ENCODE measurements around the gene ABLIM2. TPM values are rescaled to one million over a fixed set of nuclear protein-coding genes. Genes with fewer than 3 reads are reported as not detected.

The ABLIM2 gene
- total and polyA plus RNA-seq, 10 of the 15 experiments (the other 5 are each of a cell fraction or from before 2014, with no cell fraction given): 0.03 to 0.15 (median 0.05) TPM; not detected in 7

GRCh38 chr4:8098506-8098905 is 60.1 kb downstream of the ABLIM2 start:
- in situ Hi-C loops (cut with MboI): no loop called here
- Histone ChIP-seq H3K36me3 (ENCODE audit: control insufficient read depth in 2 of 2, insufficient read depth in 2 of 2, low read length in 1 of 2) (no peaks in the 10 kb centered on the region), H2AFZ (ENCODE audit: control insufficient read depth, low read depth, low read length) (no peak overlapping the region), H3K79me2 (ENCODE audit: control insufficient read depth, insufficient read depth, low read length) (no peaks in the 10 kb centered on the region), H3K9me3 (replicated peaks; ENCODE audit: control insufficient read depth, insufficient read depth, low read length) (peaks cover 3% of the 10 kb centered on the region; the same call in 1 of the 3 replicates), H3K4me3 (no peak overlapping the region), H3K4me2 (ENCODE audit: control insufficient read depth, insufficient read depth) (no peak overlapping the region), H4K20me1 (ENCODE audit: control insufficient read depth, insufficient read depth) (no peaks in the 10 kb centered on the region), H3K9ac (ENCODE audit: control insufficient read depth, insufficient read depth, low read length) (no peak overlapping the region), H3K27me3 (replicated peaks in 1 of 2; ENCODE audit: control insufficient read depth in 2 of 2, insufficient read depth in 2 of 2, low read length in 1 of 2) (no peaks in the 10 kb centered on the region), H3K4me1 (ENCODE audit: control insufficient read depth, insufficient read depth, low read length) (no peaks in the 10 kb centered on the region), H3K27ac (ENCODE audit: control insufficient read depth, insufficient read depth) (no peak overlapping the region)
- POLR2A ChIA-PET: no interaction called here
- ATAC-seq (no peak), FAIRE-seq (no peak), DNase-seq (ENCODE audit: low read depth, low spot score) (no peak)
- 50% methylated on average over 12 of the region's 12 CpGs for WGBS (ENCODE audit: insufficient coverage, insufficient replicate concordance, low lambda C conversion rate, missing lambda C conversion rate)
- no peak for TF ChIP-seq CHD2 (IDR thresholded peaks at IDR 0.05; ENCODE audit: borderline replicate concordance, low read depth, low read length)
- no peak for TF ChIP-seq MLLT1 (IDR thresholded peaks at IDR 0.05)
- no peak for TF ChIP-seq PAX8 (IDR thresholded peaks at IDR 0.05)
- CTCF ChIA-PET: no interaction called here
- intact Hi-C loops (cut with micrococcal nuclease; ENCODE audit: unreplicated experiment): no loop called here
- no TSS peak for BruUV-seq (replicated peaks)
- SMC1A ChIA-PET (ENCODE audit: uncharacterized antibody, unreplicated experiment): no interaction called here
- RAD21 ChIA-PET (ENCODE audit: unreplicated experiment): no interaction called here

- Histone ChIP-seq H2AFZ (ENCODE audit: control insufficient read depth, low read depth, low read length) (no peak overlapping the region), H3K27me3 (replicated peaks in 1 of 2; ENCODE audit: control insufficient read depth in 2 of 2, insufficient read depth in 2 of 2, low read length in 1 of 2) (no peaks in the 10 kb centered on the region), H3K36me3 (ENCODE audit: control insufficient read depth in 2 of 2, insufficient read depth in 2 of 2, low read length in 1 of 2) (no peaks in the 10 kb centered on the region), H3K9ac (ENCODE audit: control insufficient read depth, insufficient read depth, low read length) (no peak overlapping the region), H3K4me1 (ENCODE audit: control insufficient read depth, insufficient read depth, low read length) (no peaks in the 10 kb centered on the region), H3K79me2 (ENCODE audit: control insufficient read depth, insufficient read depth, low read length) (no peaks in the 10 kb centered on the region), H3K9me3 (replicated peaks; ENCODE audit: control insufficient read depth, insufficient read depth, low read length) (peaks cover 3% of the 10 kb centered on the region; the same call in 1 of the 3 replicates), H3K4me2 (ENCODE audit: control insufficient read depth, insufficient read depth) (no peak overlapping the region), H4K20me1 (ENCODE audit: control insufficient read depth, insufficient read depth) (no peaks in the 10 kb centered on the region), H3K4me3 (no peak overlapping the region), H3K27ac (ENCODE audit: control insufficient read depth, insufficient read depth) (no peak overlapping the region)
- ChIA-PET RAD21 (ENCODE audit: unreplicated experiment) (no interaction called here), CTCF (no interaction called here), SMC1A (ENCODE audit: uncharacterized antibody, unreplicated experiment) (no interaction called here), POLR2A (no interaction called here)
- WGBS (ENCODE audit: insufficient coverage, insufficient replicate concordance, low lambda C conversion rate, missing lambda C conversion rate): 9% methylated on average over 8 of the region's 8 CpGs
- no TSS peak for BruUV-seq (replicated peaks)
- ATAC-seq (no peak), FAIRE-seq (no peak), DNase-seq (ENCODE audit: low read depth, low spot score) (no peak)
- in situ Hi-C loops (cut with MboI): no loop called here
- intact Hi-C loops (cut with micrococcal nuclease; ENCODE audit: unreplicated experiment): no loop called here
- no peak for TF ChIP-seq WRNIP1 (IDR thresholded peaks at IDR 0.05; ENCODE audit: borderline replicate concordance, low read depth, low read length)
- TF ChIP-seq EED (IDR thresholded peaks at IDR 0.05; ENCODE audit: low read depth): no peak
- TF ChIP-seq RCOR1 (conservative IDR thresholded peaks at IDR 0.05; ENCODE audit: low read depth, low read length): no peak
- no peak for TF ChIP-seq ATF3 (IDR thresholded peaks at IDR 0.05; ENCODE audit: borderline replicate concordance, extremely low read depth, low read depth, low read length)
- TF ChIP-seq KDM1A (IDR thresholded peaks at IDR 0.05; ENCODE audit: borderline replicate concordance): no peak
- no peak for TF ChIP-seq IKZF2 (IDR thresholded peaks at IDR 0.05)
- no peak for TF ChIP-seq FOS (IDR thresholded peaks at IDR 0.05; ENCODE audit: borderline replicate concordance, extremely low read depth, insufficient read length)
- TF ChIP-seq ZNF687 (IDR thresholded peaks at IDR 0.05): no peak
- no peak for TF ChIP-seq TARDBP (IDR thresholded peaks at IDR 0.05; ENCODE audit: borderline replicate concordance)
- TF ChIP-seq SREBF2 (IDR thresholded peaks at IDR 0.05; ENCODE audit: low read length): no peak
These were observed 60.8 kb downstream of the ABLIM2 start for GRCh38 chr4:8097721-8098345.
